ENCODE measurements around the gene OPA1.

- TF ChIP-seq SPI1 (IDR thresholded peaks at IDR 0.05; ENCODE audit: low read depth, low read length) (no peak), POLR2AphosphoS5 (IDR thresholded peaks at IDR 0.05; ENCODE audit: low read depth, low read length) (no peak), POLR2A (IDR thresholded peaks at IDR 0.05; ENCODE audit: low read depth, low read length) (no peak), TAF1 (IDR thresholded peaks at IDR 0.05; ENCODE audit: low read depth, low read length) (no peak), POU2F2 (IDR thresholded peaks at IDR 0.05; ENCODE audit: low read depth, low read length) (no peak), PAX5 (IDR thresholded peaks at IDR 0.05; ENCODE audit: insufficient read depth, low read length, severe bottlenecking) (no peak)
Observed at GRCh38 chr3:193563426-193563825, 29.6 kb upstream of the OPA1 start.

All from GM12891 (cell line).